ENCODE results near the gene RPS16. TPM values are rescaled to one million over a fixed set of nuclear protein-coding genes. Genes with fewer than 3 reads are reported as not detected.

RPS16 gene
- total and polyA plus RNA-seq, 2 of the 13 experiments (the other 11 are each of a cell fraction or from before 2014, with no cell fraction given): 488 to 2,583 TPM

DNA sequence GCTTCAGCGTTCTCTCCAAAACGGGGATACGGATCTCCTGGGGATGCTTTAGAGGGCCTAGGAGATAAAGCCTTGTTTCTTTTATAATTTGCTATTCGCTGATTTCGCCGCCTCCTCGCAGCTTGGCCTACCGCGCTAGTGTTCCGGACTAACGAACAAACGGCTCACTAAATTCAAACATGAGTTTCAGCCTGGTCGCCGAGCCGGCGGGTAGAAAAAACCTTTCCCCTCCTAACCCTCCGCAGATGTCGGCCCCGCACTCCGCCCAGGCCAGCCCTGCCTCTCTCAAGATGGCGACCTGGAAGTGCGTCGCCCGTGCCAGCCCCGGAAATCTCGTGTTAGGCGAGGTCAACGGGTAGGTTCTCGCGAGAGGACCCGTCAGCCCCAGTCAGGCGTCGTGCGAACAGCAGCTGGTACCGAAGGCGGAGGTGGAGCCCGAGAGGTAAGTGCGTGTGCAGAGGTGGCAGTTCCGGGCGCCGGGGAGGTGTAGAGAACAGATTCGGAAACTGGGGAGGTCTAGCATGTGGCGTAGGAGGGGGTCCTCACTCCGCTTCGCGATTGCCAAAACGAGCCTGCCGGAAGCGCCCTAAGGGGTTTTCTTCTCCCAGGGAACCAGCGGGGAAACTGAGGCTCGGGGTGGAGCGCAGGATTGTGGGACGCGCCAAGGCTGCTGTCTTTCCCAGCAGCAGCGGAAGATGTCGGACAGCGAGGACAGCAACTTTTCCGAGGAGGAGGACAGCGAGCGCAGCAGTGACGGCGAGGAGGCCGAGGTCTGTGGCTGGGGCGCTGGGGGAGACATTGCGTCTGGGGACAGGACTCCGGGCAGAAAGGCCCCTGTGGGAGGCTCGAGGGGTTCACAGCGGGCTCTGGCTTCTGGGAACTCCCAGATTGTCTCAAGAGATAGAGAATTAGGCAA, 9.7 kb upstream of the RPS16 start, which contains the start of gene SUPT5H (continued):
- TF ChIP-seq, protein P1, sequence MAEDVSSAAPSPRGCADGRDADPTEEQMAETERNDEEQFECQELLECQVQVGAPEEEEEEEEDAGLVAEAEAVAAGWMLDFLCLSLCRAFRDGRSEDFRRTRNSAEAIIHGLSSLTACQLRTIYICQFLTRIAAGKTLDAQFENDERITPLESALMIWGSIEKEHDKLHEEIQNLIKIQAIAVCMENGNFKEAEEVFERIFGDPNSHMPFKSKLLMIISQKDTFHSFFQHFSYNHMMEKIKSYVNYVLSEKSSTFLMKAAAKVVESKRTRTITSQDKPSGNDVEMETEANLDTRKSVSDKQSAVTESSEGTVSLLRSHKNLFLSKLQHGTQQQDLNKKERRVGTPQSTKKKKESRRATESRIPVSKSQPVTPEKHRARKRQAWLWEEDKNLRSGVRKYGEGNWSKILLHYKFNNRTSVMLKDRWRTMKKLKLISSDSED (CRISPR knock-in tag; IDR thresholded peaks at IDR 0.05): no peak
- TF ChIP-seq ZMYM2 (CRISPR knock-in tag; IDR thresholded peaks at IDR 0.05) (no peak), CBX1 (IDR thresholded peaks at IDR 0.05; ENCODE audit: low read depth) (no peak), ZNF12 (CRISPR knock-in tag; IDR thresholded peaks at IDR 0.05) (peak; percentile 56; the same call in 1 of the 2 replicates), KLF12 (CRISPR knock-in tag; IDR thresholded peaks at IDR 0.05; ENCODE audit: borderline replicate concordance) (no peak), CCAR2 (optimal IDR thresholded peaks at IDR 0.05; ENCODE audit: low read depth, low read length) (no peak), XRCC5 (optimal IDR thresholded peaks at IDR 0.05; ENCODE audit: low read length) (no peak), SETDB1 (CRISPR knock-in tag; IDR thresholded peaks at IDR 0.05; ENCODE audit: borderline replicate concordance) (no peak), ZNF274 (CRISPR knock-in tag; IDR thresholded peaks at IDR 0.05) (peak; percentile 86; the same call in 1 of the 2 replicates), SCMH1 (CRISPR knock-in tag; IDR thresholded peaks at IDR 0.05; ENCODE audit: borderline replicate concordance) (no peak), AGO1 (IDR thresholded peaks at IDR 0.05; ENCODE audit: low read depth, low read length, poor library complexity, severe bottlenecking) (no peak)
- TF ChIP-seq, protein P2, sequence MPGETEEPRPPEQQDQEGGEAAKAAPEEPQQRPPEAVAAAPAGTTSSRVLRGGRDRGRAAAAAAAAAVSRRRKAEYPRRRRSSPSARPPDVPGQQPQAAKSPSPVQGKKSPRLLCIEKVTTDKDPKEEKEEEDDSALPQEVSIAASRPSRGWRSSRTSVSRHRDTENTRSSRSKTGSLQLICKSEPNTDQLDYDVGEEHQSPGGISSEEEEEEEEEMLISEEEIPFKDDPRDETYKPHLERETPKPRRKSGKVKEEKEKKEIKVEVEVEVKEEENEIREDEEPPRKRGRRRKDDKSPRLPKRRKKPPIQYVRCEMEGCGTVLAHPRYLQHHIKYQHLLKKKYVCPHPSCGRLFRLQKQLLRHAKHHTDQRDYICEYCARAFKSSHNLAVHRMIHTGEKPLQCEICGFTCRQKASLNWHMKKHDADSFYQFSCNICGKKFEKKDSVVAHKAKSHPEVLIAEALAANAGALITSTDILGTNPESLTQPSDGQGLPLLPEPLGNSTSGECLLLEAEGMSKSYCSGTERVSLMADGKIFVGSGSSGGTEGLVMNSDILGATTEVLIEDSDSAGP (CRISPR knock-in tag; IDR thresholded peaks at IDR 0.05; ENCODE audit: borderline replicate concordance): peak; percentile 85
- TF ChIP-seq, protein P3, sequence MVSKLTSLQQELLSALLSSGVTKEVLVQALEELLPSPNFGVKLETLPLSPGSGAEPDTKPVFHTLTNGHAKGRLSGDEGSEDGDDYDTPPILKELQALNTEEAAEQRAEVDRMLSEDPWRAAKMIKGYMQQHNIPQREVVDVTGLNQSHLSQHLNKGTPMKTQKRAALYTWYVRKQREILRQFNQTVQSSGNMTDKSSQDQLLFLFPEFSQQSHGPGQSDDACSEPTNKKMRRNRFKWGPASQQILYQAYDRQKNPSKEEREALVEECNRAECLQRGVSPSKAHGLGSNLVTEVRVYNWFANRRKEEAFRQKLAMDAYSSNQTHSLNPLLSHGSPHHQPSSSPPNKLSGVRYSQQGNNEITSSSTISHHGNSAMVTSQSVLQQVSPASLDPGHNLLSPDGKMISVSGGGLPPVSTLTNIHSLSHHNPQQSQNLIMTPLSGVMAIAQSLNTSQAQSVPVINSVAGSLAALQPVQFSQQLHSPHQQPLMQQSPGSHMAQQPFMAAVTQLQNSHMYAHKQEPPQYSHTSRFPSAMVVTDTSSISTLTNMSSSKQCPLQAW (CRISPR knock-in tag; IDR thresholded peaks at IDR 0.05): peak; percentile 96
- TF ChIP-seq, protein P4, sequence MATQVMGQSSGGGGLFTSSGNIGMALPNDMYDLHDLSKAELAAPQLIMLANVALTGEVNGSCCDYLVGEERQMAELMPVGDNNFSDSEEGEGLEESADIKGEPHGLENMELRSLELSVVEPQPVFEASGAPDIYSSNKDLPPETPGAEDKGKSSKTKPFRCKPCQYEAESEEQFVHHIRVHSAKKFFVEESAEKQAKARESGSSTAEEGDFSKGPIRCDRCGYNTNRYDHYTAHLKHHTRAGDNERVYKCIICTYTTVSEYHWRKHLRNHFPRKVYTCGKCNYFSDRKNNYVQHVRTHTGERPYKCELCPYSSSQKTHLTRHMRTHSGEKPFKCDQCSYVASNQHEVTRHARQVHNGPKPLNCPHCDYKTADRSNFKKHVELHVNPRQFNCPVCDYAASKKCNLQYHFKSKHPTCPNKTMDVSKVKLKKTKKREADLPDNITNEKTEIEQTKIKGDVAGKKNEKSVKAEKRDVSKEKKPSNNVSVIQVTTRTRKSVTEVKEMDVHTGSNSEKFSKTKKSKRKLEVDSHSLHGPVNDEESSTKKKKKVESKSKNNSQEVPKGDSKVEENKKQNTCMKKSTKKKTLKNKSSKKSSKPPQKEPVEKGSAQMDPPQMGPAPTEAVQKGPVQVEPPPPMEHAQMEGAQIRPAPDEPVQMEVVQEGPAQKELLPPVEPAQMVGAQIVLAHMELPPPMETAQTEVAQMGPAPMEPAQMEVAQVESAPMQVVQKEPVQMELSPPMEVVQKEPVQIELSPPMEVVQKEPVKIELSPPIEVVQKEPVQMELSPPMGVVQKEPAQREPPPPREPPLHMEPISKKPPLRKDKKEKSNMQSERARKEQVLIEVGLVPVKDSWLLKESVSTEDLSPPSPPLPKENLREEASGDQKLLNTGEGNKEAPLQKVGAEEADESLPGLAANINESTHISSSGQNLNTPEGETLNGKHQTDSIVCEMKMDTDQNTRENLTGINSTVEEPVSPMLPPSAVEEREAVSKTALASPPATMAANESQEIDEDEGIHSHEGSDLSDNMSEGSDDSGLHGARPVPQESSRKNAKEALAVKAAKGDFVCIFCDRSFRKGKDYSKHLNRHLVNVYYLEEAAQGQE (IDR thresholded peaks at IDR 0.05; ENCODE audit: borderline replicate concordance in 1 of 2, low read depth in 1 of 2, low read length in 2 of 2): peak in 1 of 2 experiments; percentile 26; a peak in 1 of 4 replicates

All from HepG2 (cell line).